ENCODE measurements around the gene CEP128. TPM values are rescaled to one million over a fixed set of nuclear protein-coding genes. Genes with fewer than 3 reads are reported as not detected.

The CEP128 gene
- total RNA-seq, 4 donors from 2014 or later = 7.4 to 30.4 (median 11.7) TPM

DNA sequence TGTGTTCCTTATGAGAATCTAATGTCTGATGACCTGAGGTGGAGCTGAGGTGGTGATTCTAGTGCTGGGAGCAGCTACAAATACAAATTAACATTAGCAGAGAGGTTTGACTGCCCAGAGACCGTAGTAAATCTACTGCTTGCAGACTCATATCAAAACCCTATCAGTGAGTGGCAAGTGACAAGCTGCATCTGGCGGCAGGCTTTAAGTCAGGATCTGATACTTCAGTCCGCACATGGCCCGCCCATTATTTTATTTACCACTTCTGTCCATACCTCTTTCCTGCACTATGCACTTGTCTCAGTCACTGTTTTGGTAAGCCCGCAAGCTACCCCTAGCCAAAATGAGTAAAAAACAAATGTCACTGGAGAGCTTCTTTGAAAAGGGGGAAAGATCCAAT, 11.4 kb downstream of the CEP128 start:
- no peaks in the 10 kb centered on the region for H3K9me3 ChIP-seq
- no peaks in the 10 kb centered on the region for H3K4me1 ChIP-seq
- H3K4me3 ChIP-seq = no peak overlapping the region
- no peaks in the 10 kb centered on the region for H3K27me3 ChIP-seq
- H3K27ac ChIP-seq = no peak overlapping the region
- TF ChIP-seq, protein P1, sequence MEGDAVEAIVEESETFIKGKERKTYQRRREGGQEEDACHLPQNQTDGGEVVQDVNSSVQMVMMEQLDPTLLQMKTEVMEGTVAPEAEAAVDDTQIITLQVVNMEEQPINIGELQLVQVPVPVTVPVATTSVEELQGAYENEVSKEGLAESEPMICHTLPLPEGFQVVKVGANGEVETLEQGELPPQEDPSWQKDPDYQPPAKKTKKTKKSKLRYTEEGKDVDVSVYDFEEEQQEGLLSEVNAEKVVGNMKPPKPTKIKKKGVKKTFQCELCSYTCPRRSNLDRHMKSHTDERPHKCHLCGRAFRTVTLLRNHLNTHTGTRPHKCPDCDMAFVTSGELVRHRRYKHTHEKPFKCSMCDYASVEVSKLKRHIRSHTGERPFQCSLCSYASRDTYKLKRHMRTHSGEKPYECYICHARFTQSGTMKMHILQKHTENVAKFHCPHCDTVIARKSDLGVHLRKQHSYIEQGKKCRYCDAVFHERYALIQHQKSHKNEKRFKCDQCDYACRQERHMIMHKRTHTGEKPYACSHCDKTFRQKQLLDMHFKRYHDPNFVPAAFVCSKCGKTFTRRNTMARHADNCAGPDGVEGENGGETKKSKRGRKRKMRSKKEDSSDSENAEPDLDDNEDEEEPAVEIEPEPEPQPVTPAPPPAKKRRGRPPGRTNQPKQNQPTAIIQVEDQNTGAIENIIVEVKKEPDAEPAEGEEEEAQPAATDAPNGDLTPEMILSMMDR (IDR thresholded peaks at IDR 0.05) = no peak
- TF ChIP-seq EP300 (IDR thresholded peaks at IDR 0.05) (no peak), POLR2AphosphoS5 (IDR thresholded peaks at IDR 0.05) (no peak), POLR2A (IDR thresholded peaks at IDR 0.05) (no peak)
- WGBS = 84% methylated on average over 5 of the region's 5 CpGs
- no peaks in the 10 kb centered on the region for H3K36me3 ChIP-seq
- DNase-seq (ENCODE audit: low spot score in 2 of 2) = no peak

DNA sequence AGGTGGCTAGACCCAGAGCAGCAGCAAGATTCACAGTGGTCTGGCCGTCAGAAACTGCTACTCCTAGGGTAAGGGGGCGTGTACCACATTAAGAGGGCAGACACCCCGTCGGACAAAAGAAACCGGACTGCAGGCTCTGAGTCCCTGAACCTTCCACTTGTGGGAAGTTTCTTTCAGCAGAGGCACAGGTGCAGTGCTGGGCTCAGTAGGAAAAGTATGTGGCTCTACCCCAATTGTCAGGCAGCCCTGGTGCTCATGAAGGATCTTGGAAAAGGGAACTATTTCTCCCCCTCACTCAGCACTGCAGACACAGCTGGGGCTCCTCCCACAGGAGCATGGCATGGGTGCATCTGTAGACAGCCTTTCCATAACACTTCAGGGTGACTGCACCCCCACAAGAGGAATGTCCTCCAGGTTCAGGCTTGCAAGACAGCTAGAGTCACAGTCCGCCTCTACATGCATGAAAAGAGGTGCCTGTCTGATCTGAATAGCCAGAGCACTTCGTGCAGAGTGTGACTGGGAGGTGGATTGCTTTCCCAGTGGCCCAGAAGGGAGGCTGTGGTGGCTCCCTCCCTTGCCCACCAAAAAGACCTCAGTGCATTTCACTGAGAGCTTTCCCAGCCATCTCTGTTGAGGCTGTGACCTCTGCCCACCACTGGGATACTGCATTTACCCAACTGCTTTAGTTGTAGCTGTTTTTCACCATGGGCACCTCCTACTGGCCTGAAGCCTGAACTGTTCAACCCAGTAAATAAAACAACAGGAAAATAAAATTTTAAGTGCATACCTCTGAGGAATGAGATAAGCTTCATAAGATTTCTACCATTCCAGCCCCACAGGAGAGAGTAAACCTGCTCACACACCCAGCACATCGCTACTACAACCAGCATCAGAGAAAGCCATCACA, 14.2 kb downstream of the CEP128 start:
- WGBS = 93% methylated on average over 6 of the region's 8 CpGs

DNA sequence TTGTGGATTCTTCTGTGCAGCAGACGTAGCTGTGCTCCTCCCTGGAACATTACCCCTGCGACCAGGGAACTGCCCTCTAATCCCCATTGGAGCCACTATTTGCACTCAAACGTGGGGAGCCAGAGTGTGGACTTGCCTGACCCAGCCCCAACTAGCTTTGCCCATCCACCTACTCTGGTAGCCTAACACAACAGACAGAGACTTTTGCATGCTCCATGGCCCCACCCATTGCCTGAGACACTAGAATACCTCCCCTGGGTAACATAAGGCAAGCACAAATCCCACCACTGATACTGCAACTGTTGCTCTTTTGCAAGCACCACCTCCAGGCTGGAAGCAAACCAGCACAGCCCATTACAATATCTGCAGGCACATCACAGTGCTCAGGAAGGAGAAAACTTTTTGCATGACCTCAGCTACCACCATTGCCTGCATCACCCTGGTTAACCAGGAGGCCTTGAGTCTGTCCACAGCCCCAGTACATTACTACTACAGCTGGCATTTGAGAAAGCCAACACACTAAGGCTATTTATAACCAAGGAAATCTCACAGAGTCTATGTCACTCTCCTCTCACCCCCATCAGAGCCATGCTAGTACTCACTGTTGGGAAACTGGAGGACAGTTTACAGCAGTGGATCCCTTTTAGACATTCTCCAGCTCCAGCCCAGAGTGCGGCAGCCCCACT, 15.0 kb downstream of the CEP128 start:
- no peak for DNase-seq (ENCODE audit: low spot score in 2 of 2)
- Histone ChIP-seq H3K4me3 (no peak overlapping the region), H3K9me3 (no peaks in the 10 kb centered on the region), H3K27me3 (no peaks in the 10 kb centered on the region), H3K4me1 (no peaks in the 10 kb centered on the region), H3K36me3 (no peaks in the 10 kb centered on the region), H3K27ac (no peak overlapping the region)
- 93% methylated on average over 4 of the region's 4 CpGs for WGBS
- TF ChIP-seq POLR2A (IDR thresholded peaks at IDR 0.05) = no peak
- TF ChIP-seq POLR2AphosphoS5 (IDR thresholded peaks at IDR 0.05) = no peak
- no peak for TF ChIP-seq EP300 (IDR thresholded peaks at IDR 0.05)

More for the DNA sequence above, 14.2 kb downstream of the CEP128 start:
- H3K4me1 ChIP-seq = no peaks in the 10 kb centered on the region
- no peaks in the 10 kb centered on the region for H3K27me3 ChIP-seq
- no peak for DNase-seq (ENCODE audit: low spot score in 2 of 2)
- H3K27ac ChIP-seq = no peak overlapping the region
- H3K36me3 ChIP-seq = no peaks in the 10 kb centered on the region
- no peak for TF ChIP-seq EP300 (IDR thresholded peaks at IDR 0.05)
- TF ChIP-seq POLR2A (IDR thresholded peaks at IDR 0.05) = no peak
- TF ChIP-seq, protein P1 (IDR thresholded peaks at IDR 0.05) = no peak
- no peak for TF ChIP-seq POLR2AphosphoS5 (IDR thresholded peaks at IDR 0.05)
- H3K9me3 ChIP-seq = no peaks in the 10 kb centered on the region
- H3K4me3 ChIP-seq = no peak overlapping the region

DNA sequence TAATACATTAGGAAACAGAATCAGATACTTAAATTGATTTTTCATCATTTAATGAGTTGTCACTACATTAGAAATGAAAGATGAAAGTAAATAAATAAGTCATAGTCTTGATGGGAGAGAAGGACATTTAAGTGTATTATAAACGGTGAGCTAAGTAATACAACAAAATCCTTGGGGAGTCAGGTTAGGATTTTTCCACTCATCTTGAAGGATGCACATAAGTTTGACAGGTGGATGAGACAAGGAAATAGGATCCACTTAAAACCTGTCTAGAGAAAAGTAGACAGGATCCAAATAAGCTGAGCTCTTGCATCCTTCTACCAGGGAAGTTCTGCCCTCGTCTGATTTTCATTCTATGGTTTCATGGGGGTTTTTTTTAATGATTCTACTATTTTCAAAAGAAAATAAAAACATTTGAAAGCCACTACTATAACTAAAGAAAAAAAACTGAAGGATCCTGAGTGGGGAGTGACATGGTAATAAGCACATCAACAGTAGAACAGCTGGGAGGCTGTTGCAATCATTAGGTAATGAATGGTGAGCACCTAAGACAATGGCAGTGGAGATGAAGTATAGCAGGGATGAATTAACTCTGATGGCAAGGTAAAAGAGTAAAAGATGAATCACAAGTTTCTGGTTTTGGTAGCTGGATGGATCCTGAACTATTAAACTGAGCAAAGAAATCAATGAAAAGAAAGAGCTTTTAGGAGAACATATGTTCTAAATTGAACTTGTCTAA, 17.0 kb downstream of the CEP128 start:
- Histone ChIP-seq H3K27ac (no peak overlapping the region), H3K9me3 (no peaks in the 10 kb centered on the region), H3K4me3 (no peak overlapping the region), H3K27me3 (no peaks in the 10 kb centered on the region), H3K4me1 (no peaks in the 10 kb centered on the region), H3K36me3 (no peaks in the 10 kb centered on the region)
- TF ChIP-seq EP300 (IDR thresholded peaks at IDR 0.05) (no peak), POLR2AphosphoS5 (IDR thresholded peaks at IDR 0.05) (no peak), POLR2A (IDR thresholded peaks at IDR 0.05) (no peak)
- TF ChIP-seq, protein P1 (IDR thresholded peaks at IDR 0.05) = no peak
- WGBS = 89% methylated on average over 2 of the region's 2 CpGs
- DNase-seq (ENCODE audit: low spot score in 2 of 2) = no peak

DNA sequence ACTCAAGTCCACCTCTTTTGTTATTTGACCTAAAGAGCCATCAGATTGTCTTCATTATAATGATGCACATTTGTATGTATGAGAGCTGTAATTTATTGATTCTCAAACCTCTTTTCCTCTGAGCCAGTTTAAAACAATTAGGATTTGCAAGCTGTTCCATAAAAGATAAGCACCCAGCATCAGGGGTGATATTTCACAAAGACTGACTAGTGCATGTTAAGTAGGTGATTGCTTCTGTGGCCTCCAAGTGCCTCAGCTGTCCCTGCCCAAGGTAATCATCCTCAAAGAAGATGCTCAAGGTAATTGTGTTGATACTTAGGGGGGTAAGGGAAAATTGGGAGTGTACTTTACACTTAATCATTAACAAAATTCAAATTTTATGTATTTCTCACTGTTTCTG, 18.2 kb downstream of the CEP128 start:
- no peak for TF ChIP-seq EP300 (IDR thresholded peaks at IDR 0.05)
- TF ChIP-seq POLR2A (IDR thresholded peaks at IDR 0.05) = no peak
- TF ChIP-seq, protein P1 (IDR thresholded peaks at IDR 0.05) = no peak
- TF ChIP-seq POLR2AphosphoS5 (IDR thresholded peaks at IDR 0.05) = no peak
- Histone ChIP-seq H3K27me3 (no peaks in the 10 kb centered on the region), H3K9me3 (no peaks in the 10 kb centered on the region), H3K36me3 (no peaks in the 10 kb centered on the region), H3K4me3 (no peak overlapping the region), H3K4me1 (no peaks in the 10 kb centered on the region), H3K27ac (no peak overlapping the region)
- DNase-seq (ENCODE audit: low spot score in 2 of 2) = no peak

Measured in suprapubic skin (tissue), 4 donors.